Fibroblast of lung (primary cell): ENCODE data around the gene DGLUCY.

Experiments used
- EZH2 ChIP-seq: IDR thresholded peaks from 2 replicates; pipeline ENCODE4 v1.5.1; 2012; ENCODE audit warnings: low read length, control low read depth, mild to moderate bottlenecking; ENCODE audit errors: missing control alignments
- TF ChIP-seq, protein P1 (sequence below), 2 donors: IDR thresholded peaks in 1 of 2; conservative IDR thresholded peaks in 1 of 2; 1 replicate in 1 of 2; 2 replicates in 1 of 2; pipeline ENCODE4 v1.5.1; 2011 to 2012; ENCODE audit warnings: low read length in 2 of 2, control low read depth in 1 of 2, inconsistent platforms in 1 of 2, low read depth in 1 of 2, mild to moderate bottlenecking in 1 of 2

DNA sequence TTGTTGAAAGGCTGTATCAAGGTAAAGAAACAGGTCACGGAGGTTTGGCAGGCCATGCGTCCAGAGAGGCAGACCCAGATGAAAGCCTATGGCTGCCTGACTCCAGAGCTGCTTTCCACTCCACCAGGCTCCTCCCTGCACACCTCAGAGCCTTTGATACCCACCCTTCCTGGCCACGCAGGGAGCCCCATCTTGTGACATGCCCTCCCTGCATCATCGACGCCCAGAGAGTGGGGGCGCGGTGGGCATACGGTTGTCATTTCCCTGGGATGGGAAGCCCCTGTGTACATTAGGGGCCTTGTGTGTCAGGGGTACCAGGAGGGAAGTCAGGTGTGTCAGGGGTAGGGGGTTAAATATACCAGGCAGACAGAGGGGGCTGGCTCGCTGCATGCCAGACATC, 160.9 kb downstream of the DGLUCY start:
- TF ChIP-seq, protein P1, sequence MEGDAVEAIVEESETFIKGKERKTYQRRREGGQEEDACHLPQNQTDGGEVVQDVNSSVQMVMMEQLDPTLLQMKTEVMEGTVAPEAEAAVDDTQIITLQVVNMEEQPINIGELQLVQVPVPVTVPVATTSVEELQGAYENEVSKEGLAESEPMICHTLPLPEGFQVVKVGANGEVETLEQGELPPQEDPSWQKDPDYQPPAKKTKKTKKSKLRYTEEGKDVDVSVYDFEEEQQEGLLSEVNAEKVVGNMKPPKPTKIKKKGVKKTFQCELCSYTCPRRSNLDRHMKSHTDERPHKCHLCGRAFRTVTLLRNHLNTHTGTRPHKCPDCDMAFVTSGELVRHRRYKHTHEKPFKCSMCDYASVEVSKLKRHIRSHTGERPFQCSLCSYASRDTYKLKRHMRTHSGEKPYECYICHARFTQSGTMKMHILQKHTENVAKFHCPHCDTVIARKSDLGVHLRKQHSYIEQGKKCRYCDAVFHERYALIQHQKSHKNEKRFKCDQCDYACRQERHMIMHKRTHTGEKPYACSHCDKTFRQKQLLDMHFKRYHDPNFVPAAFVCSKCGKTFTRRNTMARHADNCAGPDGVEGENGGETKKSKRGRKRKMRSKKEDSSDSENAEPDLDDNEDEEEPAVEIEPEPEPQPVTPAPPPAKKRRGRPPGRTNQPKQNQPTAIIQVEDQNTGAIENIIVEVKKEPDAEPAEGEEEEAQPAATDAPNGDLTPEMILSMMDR (conservative IDR thresholded peaks at IDR 0.05 in 1 of 2, IDR thresholded peaks at IDR 0.05 in 1 of 2; ENCODE audit: low read depth in 1 of 2, low read length in 2 of 2), result no peak
- no peak for TF ChIP-seq EZH2
